GM23338 (cell line): ENCODE data around the gene KCNH8.

Experiments used
- CREB1 ChIP-seq: fragments of 250-450 bp; sonication (Bioruptor Pico); IDR thresholded peaks from 2 replicates; pipeline ENCODE4 v1.5.0; 2020; ENCODE audit warnings: low read depth, mild to moderate bottlenecking, moderate library complexity
- CTCF ChIP-seq, 2 experiments: fragments of 200-600 bp in 1 of 2; sonication (generic) in 1 of 2; conservative IDR thresholded peaks; 2 replicates each; pipeline versions ENCODE4 v1.5.1 to v1.6.1; 2016 to 2017; ENCODE audit warnings: antibody characterized with exemption in 2 of 2, low read depth in 2 of 2, mild to moderate bottlenecking in 2 of 2, moderate library complexity in 1 of 2
- ETS1 ChIP-seq: IDR thresholded peaks from 2 replicates; pipeline ENCODE4 v1.6.1; 2016; ENCODE audit warnings: antibody characterized with exemption
- EZH2 ChIP-seq: fragments of 200-600 bp; sonication (generic); IDR thresholded peaks from one replicate; pipeline ENCODE4 v1.8.0; 2017; ENCODE audit warnings: antibody characterized with exemption, mild to moderate bottlenecking, low read depth; ENCODE audit not compliant: unreplicated experiment
- EZH2phosphoT487 ChIP-seq: fragments of 200-600 bp; sonication (generic); IDR thresholded peaks from one replicate; pipeline ENCODE4 v1.8.1; 2018; ENCODE audit warnings: antibody characterized with exemption; ENCODE audit not compliant: unreplicated experiment
- JUNB ChIP-seq: IDR thresholded peaks from one replicate; pipeline ENCODE4 v1.6.1; 2016; ENCODE audit warnings: antibody characterized with exemption; ENCODE audit not compliant: unreplicated experiment
- NANOG ChIP-seq: IDR thresholded peaks from 2 replicates; pipeline ENCODE4 v1.6.1; 2016; ENCODE audit warnings: antibody characterized with exemption, borderline replicate concordance
- POLR2AphosphoS5 ChIP-seq: IDR thresholded peaks from 2 replicates; pipeline ENCODE4 v1.6.1; 2016; ENCODE audit warnings: antibody characterized with exemption, low read depth
- REST ChIP-seq: IDR thresholded peaks from one replicate; pipeline ENCODE4 v1.6.1; 2018; ENCODE audit warnings: antibody characterized with exemption; ENCODE audit not compliant: unreplicated experiment
- ZNF114 ChIP-seq: fragments of 250-450 bp; sonication (Bioruptor Pico); IDR thresholded peaks from 2 replicates; pipeline ENCODE4 v1.5.0; 2020; ENCODE audit warnings: mild to moderate bottlenecking, moderate library complexity
- ZNF462 ChIP-seq: fragments of 250-450 bp; sonication (Bioruptor Pico); IDR thresholded peaks from 2 replicates; pipeline ENCODE4 v1.5.0; 2020; ENCODE audit warnings: mild to moderate bottlenecking, moderate library complexity

GRCh38 chr3:19457449-19457848 lies 309.1 kb downstream of the KCNH8 start:
- no peak for TF ChIP-seq CTCF (conservative IDR thresholded peaks at IDR 0.05; ENCODE audit: low read depth in 2 of 2)
- TF ChIP-seq POLR2AphosphoS5 = no peak
- no peak for TF ChIP-seq JUNB
- TF ChIP-seq REST = no peak
- no peak for TF ChIP-seq EZH2
- no peak for TF ChIP-seq EZH2phosphoT487
- no peak for TF ChIP-seq ZNF114 (CRISPR knock-in tag)
- TF ChIP-seq CREB1 (CRISPR knock-in tag) = no peak
- TF ChIP-seq NANOG = no peak
- TF ChIP-seq ETS1 = no peak
- TF ChIP-seq ZNF462 (CRISPR knock-in tag) = no peak
